HEK293 (cell line): ENCODE measurements around the gene UBA52.

Source experiments
- HOXD13 ChIP-seq: sonication (generic); formaldehyde crosslinking; IDR thresholded peaks from 2 replicates; pipeline ENCODE4 v1.8.0; 2022; ENCODE audit warnings: missing genetic modification reagents, borderline replicate concordance
- KLF1 ChIP-seq: fragments of 450-650 bp; formaldehyde crosslinking; IDR thresholded peaks from 2 replicates; pipeline ENCODE4 v1.5.1; 2016; ENCODE audit warnings: missing biosample characterization, missing genetic modification characterization
- RBAK ChIP-seq: fragments of 450-650 bp; formaldehyde crosslinking; IDR thresholded peaks from 2 replicates; pipeline ENCODE4 v1.5.1; 2016; ENCODE audit warnings: missing biosample characterization, missing genetic modification characterization
- SCRT1 ChIP-seq: fragments of 450-650 bp; formaldehyde crosslinking; IDR thresholded peaks from 2 replicates; pipeline ENCODE4 v1.5.1; 2016; ENCODE audit warnings: missing biosample characterization, missing genetic modification characterization, borderline replicate concordance
- TRIM28 ChIP-seq: IDR thresholded peaks from 2 replicates; pipeline ENCODE4 v1.6.1; 2011; ENCODE audit warnings: low read length, control low read depth, borderline replicate concordance
- ZBTB8A ChIP-seq: fragments of 450-650 bp; formaldehyde crosslinking; IDR thresholded peaks from 2 replicates; pipeline ENCODE4 v1.5.1; 2016; ENCODE audit warnings: missing biosample characterization, missing genetic modification characterization
- ZNF155 ChIP-seq: fragments of 450-650 bp; formaldehyde crosslinking; IDR thresholded peaks from 2 replicates; pipeline ENCODE4 v1.5.1; 2016; ENCODE audit warnings: missing biosample characterization, missing genetic modification characterization
- ZNF169 ChIP-seq: fragments of 450-650 bp; formaldehyde crosslinking; IDR thresholded peaks from 2 replicates; pipeline ENCODE4 v1.5.1; 2016; ENCODE audit warnings: missing biosample characterization, missing genetic modification characterization
- ZNF175 ChIP-seq: fragments of 450-650 bp; formaldehyde crosslinking; IDR thresholded peaks from 2 replicates; pipeline ENCODE4 v1.5.1; 2016; ENCODE audit warnings: missing biosample characterization, missing genetic modification characterization
- ZNF239 ChIP-seq: fragments of 450-650 bp; formaldehyde crosslinking; IDR thresholded peaks from 2 replicates; pipeline ENCODE4 v1.5.1; 2016; ENCODE audit warnings: missing biosample characterization, missing genetic modification characterization
- ZNF274 ChIP-seq, 2 experiments: fragments of 200-500 bp in 1 of 2; fragments of 450-650 bp in 1 of 2; sonication (Bioruptor generic) in 1 of 2; formaldehyde crosslinking in 1 of 2; IDR thresholded peaks; 2 replicates each; pipeline versions ENCODE4 v1.5.1 to v1.6.1; 2014 to 2016; ENCODE audit warnings: borderline replicate concordance in 1 of 2, inconsistent platforms in 1 of 2, low read length in 1 of 2, missing biosample characterization in 1 of 2, missing genetic modification characterization in 1 of 2
- ZNF423 ChIP-seq: fragments of 450-650 bp; formaldehyde crosslinking; IDR thresholded peaks from 2 replicates; pipeline ENCODE4 v1.5.1; 2016; ENCODE audit warnings: missing biosample characterization, missing genetic modification characterization
- ZNF521 ChIP-seq: fragments of 450-650 bp; formaldehyde crosslinking; IDR thresholded peaks from 2 replicates; pipeline ENCODE4 v1.5.1; 2017; ENCODE audit warnings: missing biosample characterization, mild to moderate bottlenecking, missing genetic modification characterization
- ZNF555 ChIP-seq: fragments of 450-650 bp; formaldehyde crosslinking; conservative IDR thresholded peaks from 2 replicates; pipeline ENCODE4 v1.5.1; 2017; ENCODE audit warnings: missing biosample characterization, mild to moderate bottlenecking, missing genetic modification characterization, inconsistent platforms
- ZNF658 ChIP-seq: fragments of 450-650 bp; formaldehyde crosslinking; IDR thresholded peaks from 2 replicates; pipeline ENCODE4; 2016; ENCODE audit warnings: missing biosample characterization, missing genetic modification characterization
- ZNF677 ChIP-seq: fragments of 450-650 bp; IDR thresholded peaks from 2 replicates; pipeline ENCODE4 v1.5.0; 2018; ENCODE audit warnings: missing biosample characterization, mild to moderate bottlenecking, missing genetic modification characterization, moderate library complexity
- ZNF707 ChIP-seq: fragments of 450-650 bp; formaldehyde crosslinking; IDR thresholded peaks from 2 replicates; pipeline ENCODE4 v1.5.1; 2016; ENCODE audit warnings: missing biosample characterization, missing genetic modification characterization
- ZNF837 ChIP-seq: fragments of 450-650 bp; formaldehyde crosslinking; IDR thresholded peaks from 2 replicates; pipeline ENCODE4 v1.5.1; 2016; ENCODE audit warnings: missing biosample characterization, missing genetic modification characterization
- TF ChIP-seq, protein P1 (sequence below): fragments of 450-650 bp; formaldehyde crosslinking; IDR thresholded peaks from 2 replicates; pipeline ENCODE4 v1.5.1; 2016; ENCODE audit warnings: missing biosample characterization, missing genetic modification characterization
- TF ChIP-seq, protein P2 (sequence below): fragments of 450-650 bp; formaldehyde crosslinking; IDR thresholded peaks from 2 replicates; pipeline ENCODE4 v1.5.1; 2016; ENCODE audit warnings: missing biosample characterization, missing genetic modification characterization, borderline replicate concordance
- TF ChIP-seq, protein P3 (sequence below): fragments of 450-650 bp; formaldehyde crosslinking; conservative IDR thresholded peaks from 2 replicates; pipeline ENCODE4 v1.5.1; 2016; ENCODE audit warnings: low read depth, missing biosample characterization, missing genetic modification characterization
- TF ChIP-seq, protein P4 (sequence below): fragments of 450-650 bp; formaldehyde crosslinking; IDR thresholded peaks from 2 replicates; pipeline ENCODE4 v1.5.1; 2017; ENCODE audit warnings: missing biosample characterization, missing genetic modification characterization
- TF ChIP-seq, protein P5 (sequence below): fragments of 450-650 bp; formaldehyde crosslinking; IDR thresholded peaks from 2 replicates; pipeline ENCODE4 v1.5.1; 2017; ENCODE audit warnings: missing biosample characterization, missing genetic modification characterization

Gene UBA52

DNA sequence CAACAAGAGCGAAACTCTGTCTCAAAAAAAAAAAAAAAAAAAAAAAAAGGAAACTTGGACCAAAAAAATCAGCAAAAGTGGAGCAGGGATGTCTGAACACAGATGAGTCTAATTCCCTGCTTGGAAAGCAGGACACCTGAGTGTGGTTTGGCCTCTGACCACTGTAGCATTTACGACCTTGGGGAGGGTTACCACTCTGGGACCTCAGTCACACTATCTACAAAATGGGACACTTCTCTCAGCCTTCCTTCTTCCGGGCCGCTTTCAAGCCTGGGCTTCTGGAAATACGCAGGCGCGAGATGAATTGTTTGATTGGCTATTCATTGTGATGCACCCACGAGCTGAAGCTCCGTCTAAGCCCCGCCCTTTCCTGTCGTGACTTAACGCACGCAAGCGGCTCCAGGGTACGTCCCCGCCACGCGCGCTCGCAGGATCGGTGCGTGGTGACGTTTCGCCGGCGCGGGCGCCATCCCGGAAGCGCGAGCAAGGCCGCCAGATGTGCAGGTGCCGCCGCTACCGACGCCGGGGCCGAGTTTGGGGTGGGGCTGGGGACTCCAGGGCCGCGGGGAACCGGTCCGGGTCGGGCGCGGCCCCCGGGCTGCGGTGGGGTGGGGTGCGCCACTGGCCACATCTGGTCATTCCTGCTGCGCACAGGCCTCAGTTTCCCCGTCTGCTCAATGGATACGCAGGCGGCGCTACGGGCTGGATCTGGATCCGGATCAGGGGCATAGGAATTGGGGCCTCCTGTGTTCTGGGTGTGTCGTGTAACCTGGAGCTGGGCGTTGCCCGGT lies 14.1 kb upstream of the UBA52 start, which contains the start of gene KXD1 (continued):
- no peak for TF ChIP-seq ZNF274 (IDR thresholded peaks at IDR 0.05; ENCODE audit: low read length)
- TF ChIP-seq ZNF274 (tag by site-specific recombination; IDR thresholded peaks at IDR 0.05; ENCODE audit: borderline replicate concordance): no peak
- TF ChIP-seq ZNF521: no peak
- TF ChIP-seq, protein P1, sequence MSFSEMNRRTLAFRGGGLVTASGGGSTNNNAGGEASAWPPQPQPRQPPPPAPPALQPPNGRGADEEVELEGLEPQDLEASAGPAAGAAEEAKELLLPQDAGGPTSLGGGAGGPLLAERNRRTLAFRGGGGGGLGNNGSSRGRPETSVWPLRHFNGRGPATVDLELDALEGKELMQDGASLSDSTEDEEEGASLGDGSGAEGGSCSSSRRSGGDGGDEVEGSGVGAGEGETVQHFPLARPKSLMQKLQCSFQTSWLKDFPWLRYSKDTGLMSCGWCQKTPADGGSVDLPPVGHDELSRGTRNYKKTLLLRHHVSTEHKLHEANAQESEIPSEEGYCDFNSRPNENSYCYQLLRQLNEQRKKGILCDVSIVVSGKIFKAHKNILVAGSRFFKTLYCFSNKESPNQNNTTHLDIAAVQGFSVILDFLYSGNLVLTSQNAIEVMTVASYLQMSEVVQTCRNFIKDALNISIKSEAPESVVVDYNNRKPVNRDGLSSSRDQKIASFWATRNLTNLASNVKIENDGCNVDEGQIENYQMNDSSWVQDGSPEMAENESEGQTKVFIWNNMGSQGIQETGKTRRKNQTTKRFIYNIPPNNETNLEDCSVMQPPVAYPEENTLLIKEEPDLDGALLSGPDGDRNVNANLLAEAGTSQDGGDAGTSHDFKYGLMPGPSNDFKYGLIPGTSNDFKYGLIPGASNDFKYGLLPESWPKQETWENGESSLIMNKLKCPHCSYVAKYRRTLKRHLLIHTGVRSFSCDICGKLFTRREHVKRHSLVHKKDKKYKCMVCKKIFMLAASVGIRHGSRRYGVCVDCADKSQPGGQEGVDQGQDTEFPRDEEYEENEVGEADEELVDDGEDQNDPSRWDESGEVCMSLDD: no peak
- TF ChIP-seq ZNF423 (tag by site-specific recombination): no peak
- TF ChIP-seq, protein P2, sequence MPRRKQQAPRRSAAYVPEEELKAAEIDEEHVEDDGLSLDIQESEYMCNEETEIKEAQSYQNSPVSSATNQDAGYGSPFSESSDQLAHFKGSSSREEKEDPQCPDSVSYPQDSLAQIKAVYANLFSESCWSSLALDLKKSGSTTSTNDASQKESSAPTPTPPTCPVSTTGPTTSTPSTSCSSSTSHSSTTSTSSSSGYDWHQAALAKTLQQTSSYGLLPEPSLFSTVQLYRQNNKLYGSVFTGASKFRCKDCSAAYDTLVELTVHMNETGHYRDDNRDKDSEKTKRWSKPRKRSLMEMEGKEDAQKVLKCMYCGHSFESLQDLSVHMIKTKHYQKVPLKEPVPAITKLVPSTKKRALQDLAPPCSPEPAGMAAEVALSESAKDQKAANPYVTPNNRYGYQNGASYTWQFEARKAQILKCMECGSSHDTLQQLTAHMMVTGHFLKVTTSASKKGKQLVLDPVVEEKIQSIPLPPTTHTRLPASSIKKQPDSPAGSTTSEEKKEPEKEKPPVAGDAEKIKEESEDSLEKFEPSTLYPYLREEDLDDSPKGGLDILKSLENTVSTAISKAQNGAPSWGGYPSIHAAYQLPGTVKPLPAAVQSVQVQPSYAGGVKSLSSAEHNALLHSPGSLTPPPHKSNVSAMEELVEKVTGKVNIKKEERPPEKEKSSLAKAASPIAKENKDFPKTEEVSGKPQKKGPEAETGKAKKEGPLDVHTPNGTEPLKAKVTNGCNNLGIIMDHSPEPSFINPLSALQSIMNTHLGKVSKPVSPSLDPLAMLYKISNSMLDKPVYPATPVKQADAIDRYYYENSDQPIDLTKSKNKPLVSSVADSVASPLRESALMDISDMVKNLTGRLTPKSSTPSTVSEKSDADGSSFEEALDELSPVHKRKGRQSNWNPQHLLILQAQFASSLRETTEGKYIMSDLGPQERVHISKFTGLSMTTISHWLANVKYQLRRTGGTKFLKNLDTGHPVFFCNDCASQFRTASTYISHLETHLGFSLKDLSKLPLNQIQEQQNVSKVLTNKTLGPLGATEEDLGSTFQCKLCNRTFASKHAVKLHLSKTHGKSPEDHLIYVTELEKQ (tag by site-specific recombination): no peak
- TF ChIP-seq ZNF677 (tag by site-specific recombination): no peak
- TF ChIP-seq ZNF707: no peak
- TF ChIP-seq SCRT1 (tag by site-specific recombination): no peak
- TF ChIP-seq ZNF658 (tag by site-specific recombination): no peak
- TF ChIP-seq KLF1 (tag by site-specific recombination): 0 out of 2 replicates have a peak, but pooled peaks have one; percentile 64
- TF ChIP-seq ZNF155 (tag by site-specific recombination): no peak
- TF ChIP-seq ZNF239: peak; percentile 80; the same call in 1 of the 2 replicates
- TF ChIP-seq, protein P3, sequence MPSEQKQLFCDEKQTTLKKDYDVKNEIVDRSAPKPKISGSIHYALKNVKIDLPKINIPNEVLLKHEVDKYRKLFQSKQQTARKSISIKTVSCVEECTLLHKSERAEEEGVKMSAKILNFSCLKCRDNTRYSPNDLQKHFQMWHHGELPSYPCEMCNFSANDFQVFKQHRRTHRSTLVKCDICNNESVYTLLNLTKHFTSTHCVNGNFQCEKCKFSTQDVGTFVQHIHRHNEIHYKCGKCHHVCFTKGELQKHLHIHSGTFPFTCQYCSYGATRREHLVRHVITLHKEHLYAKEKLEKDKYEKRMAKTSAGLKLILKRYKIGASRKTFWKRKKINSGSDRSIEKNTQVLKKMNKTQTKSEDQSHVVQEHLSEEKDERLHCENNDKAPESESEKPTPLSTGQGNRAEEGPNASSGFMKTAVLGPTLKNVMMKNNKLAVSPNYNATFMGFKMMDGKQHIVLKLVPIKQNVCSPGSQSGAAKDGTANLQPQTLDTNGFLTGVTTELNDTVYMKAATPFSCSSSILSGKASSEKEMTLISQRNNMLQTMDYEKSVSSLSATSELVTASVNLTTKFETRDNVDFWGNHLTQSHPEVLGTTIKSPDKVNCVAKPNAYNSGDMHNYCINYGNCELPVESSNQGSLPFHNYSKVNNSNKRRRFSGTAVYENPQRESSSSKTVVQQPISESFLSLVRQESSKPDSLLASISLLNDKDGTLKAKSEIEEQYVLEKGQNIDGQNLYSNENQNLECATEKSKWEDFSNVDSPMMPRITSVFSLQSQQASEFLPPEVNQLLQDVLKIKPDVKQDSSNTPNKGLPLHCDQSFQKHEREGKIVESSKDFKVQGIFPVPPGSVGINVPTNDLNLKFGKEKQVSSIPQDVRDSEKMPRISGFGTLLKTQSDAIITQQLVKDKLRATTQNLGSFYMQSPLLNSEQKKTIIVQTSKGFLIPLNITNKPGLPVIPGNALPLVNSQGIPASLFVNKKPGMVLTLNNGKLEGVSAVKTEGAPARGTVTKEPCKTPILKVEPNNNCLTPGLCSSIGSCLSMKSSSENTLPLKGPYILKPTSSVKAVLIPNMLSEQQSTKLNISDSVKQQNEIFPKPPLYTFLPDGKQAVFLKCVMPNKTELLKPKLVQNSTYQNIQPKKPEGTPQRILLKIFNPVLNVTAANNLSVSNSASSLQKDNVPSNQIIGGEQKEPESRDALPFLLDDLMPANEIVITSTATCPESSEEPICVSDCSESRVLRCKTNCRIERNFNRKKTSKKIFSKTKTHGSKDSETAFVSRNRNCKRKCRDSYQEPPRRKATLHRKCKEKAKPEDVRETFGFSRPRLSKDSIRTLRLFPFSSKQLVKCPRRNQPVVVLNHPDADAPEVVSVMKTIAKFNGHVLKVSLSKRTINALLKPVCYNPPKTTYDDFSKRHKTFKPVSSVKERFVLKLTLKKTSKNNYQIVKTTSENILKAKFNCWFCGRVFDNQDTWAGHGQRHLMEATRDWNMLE (tag by site-specific recombination): no peak; the same call in 1 of the 2 replicates
- TF ChIP-seq ZNF837 (tag by site-specific recombination): no peak
- TF ChIP-seq HOXD13 (CRISPR knock-in tag): no peak
- no peak for TF ChIP-seq ZNF175 (tag by site-specific recombination)
- 0 out of 2 replicates have a peak, but pooled peaks have one; percentile 36 for TF ChIP-seq TRIM28
- TF ChIP-seq, protein P4, sequence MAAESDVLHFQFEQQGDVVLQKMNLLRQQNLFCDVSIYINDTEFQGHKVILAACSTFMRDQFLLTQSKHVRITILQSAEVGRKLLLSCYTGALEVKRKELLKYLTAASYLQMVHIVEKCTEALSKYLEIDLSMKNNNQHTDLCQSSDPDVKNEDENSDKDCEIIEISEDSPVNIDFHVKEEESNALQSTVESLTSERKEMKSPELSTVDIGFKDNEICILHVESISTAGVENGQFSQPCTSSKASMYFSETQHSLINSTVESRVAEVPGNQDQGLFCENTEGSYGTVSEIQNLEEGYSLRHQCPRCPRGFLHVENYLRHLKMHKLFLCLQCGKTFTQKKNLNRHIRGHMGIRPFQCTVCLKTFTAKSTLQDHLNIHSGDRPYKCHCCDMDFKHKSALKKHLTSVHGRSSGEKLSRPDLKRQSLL (tag by site-specific recombination): peak; percentile 97
- TF ChIP-seq, protein P5, sequence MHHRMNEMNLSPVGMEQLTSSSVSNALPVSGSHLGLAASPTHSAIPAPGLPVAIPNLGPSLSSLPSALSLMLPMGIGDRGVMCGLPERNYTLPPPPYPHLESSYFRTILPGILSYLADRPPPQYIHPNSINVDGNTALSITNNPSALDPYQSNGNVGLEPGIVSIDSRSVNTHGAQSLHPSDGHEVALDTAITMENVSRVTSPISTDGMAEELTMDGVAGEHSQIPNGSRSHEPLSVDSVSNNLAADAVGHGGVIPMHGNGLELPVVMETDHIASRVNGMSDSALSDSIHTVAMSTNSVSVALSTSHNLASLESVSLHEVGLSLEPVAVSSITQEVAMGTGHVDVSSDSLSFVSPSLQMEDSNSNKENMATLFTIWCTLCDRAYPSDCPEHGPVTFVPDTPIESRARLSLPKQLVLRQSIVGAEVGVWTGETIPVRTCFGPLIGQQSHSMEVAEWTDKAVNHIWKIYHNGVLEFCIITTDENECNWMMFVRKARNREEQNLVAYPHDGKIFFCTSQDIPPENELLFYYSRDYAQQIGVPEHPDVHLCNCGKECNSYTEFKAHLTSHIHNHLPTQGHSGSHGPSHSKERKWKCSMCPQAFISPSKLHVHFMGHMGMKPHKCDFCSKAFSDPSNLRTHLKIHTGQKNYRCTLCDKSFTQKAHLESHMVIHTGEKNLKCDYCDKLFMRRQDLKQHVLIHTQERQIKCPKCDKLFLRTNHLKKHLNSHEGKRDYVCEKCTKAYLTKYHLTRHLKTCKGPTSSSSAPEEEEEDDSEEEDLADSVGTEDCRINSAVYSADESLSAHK: no peak
- TF ChIP-seq ZNF169 (tag by site-specific recombination): no peak
- no peak for TF ChIP-seq ZNF555
- TF ChIP-seq ZBTB8A: peak; percentile 61
- TF ChIP-seq RBAK (tag by site-specific recombination): no peak
